HepG2 (cell line): ENCODE data around the gene CHST1. TPM values are rescaled to one million over a fixed set of nuclear protein-coding genes. Genes with fewer than 3 reads are reported as not detected.

Experiments used
- ATAC-seq: fragments of 200-7000 bp; cut with Tn5 transposase; 3 replicates; pipeline ENCODE4 v1.9.1; 2020; ENCODE audit warnings: mild to moderate bottlenecking, moderate library complexity
- BruUV-seq: library from RNA; stranded (reverse); fragments of 400-500 nt; replicated peaks from 2 replicates; lab custom pipeline; 2021; lab: Mats Ljungman, UMichigan
- CTCF ChIA-PET: fragments of 300-600 bp; formaldehyde crosslinking; extraction: SDS; loops from one replicate; lab custom pipeline; 2021; ENCODE audit warnings: low total read pairs, inconsistent platforms, low intra/inter-chr PET ratio; lab: Yijun Ruan, JAX
- POLR2A ChIA-PET: fragments of 350-600 bp; sonication (Branson Sonifier 250); formaldehyde crosslinking; loops from one replicate; lab custom pipeline; 2020; ENCODE audit warnings: antibody characterized with exemption, inconsistent platforms; lab: Yijun Ruan, JAX
- DNase-seq: peaks from one replicate; pipeline ENCODE4 v3.0.0-alpha.2; 2015; ENCODE audit warnings: low spot score
- FAIRE-seq: peaks from 3 replicates; lab custom pipeline; 2011; peaks lifted over from hg19 to GRCh38; lab: Jason Lieb, UNC
- H2AFZ ChIP-seq: one replicate; pipeline ENCODE4 v1.6.1; 2011; ENCODE audit warnings: low read length, inconsistent platforms
- H3K27ac ChIP-seq: fragments of 300-600 bp; 3 replicates; pipeline ENCODE4 v1.8.0; 2011; ENCODE audit warnings: mixed run types, mild to moderate bottlenecking, mixed read lengths, low read length, inconsistent platforms; ENCODE audit not compliant: insufficient read depth; ENCODE audit errors: extremely low read length
- H3K27me3 ChIP-seq, 2 experiments: fragments of 200-600 bp in 1 of 2; 2 replicates in 1 of 2; 3 replicates in 1 of 2; pipeline versions ENCODE4 v1.6.0 to v1.8.0; 2011; ENCODE audit warnings: low read length in 2 of 2, mild to moderate bottlenecking in 2 of 2, moderate library complexity in 2 of 2, inconsistent platforms in 1 of 2; ENCODE audit not compliant: insufficient read depth in 2 of 2, control insufficient read depth in 1 of 2
- H3K36me3 ChIP-seq, 2 experiments: fragments of 200-600 bp in 1 of 2; replicated peaks in 1 of 2; 2 replicates in 1 of 2; 3 replicates in 1 of 2; pipeline versions ENCODE4 v1.5.1 to v1.8.0; 2011; ENCODE audit warnings: low read length in 2 of 2, inconsistent platforms in 1 of 2; ENCODE audit not compliant: insufficient read depth in 2 of 2, control insufficient read depth in 1 of 2
- H3K4me1 ChIP-seq: 2 replicates; pipeline ENCODE4 v1.5.1; 2012; ENCODE audit warnings: low read length, inconsistent platforms; ENCODE audit not compliant: insufficient read depth
- H3K4me2 ChIP-seq: 2 replicates; pipeline ENCODE4 v1.6.0; 2011; ENCODE audit warnings: low read depth, low read length, inconsistent platforms
- H3K4me3 ChIP-seq, 3 experiments: fragments of 200-600 bp in 1 of 3; sonication (generic), shearing (Covaris generic) in 1 of 3; replicated peaks in 1 of 3; 2 replicates each; pipeline ENCODE4 v1.5.1; 2011 to 2016; ENCODE audit warnings: low read length in 3 of 3, inconsistent platforms in 2 of 3, low read depth in 2 of 3, mild to moderate bottlenecking in 2 of 3, control low read depth in 1 of 3, mixed read lengths in 1 of 3; ENCODE audit not compliant: insufficient read depth in 1 of 3
- H3K79me2 ChIP-seq: one replicate; pipeline ENCODE4 v1.6.1; 2011; ENCODE audit warnings: low read length, inconsistent platforms; ENCODE audit not compliant: insufficient read depth
- H3K9ac ChIP-seq: 2 replicates; pipeline ENCODE4 v1.6.0; 2011; ENCODE audit warnings: mild to moderate bottlenecking, low read depth, low read length, inconsistent platforms; ENCODE audit not compliant: insufficient read depth
- H3K9me3 ChIP-seq: 2 replicates; pipeline ENCODE4 v1.5.1; 2012; ENCODE audit warnings: mild to moderate bottlenecking, low read length
- H4K20me1 ChIP-seq: 2 replicates; pipeline ENCODE4 v1.6.0; 2011; ENCODE audit warnings: inconsistent platforms, mild to moderate bottlenecking, low read length, moderate library complexity; ENCODE audit not compliant: insufficient read depth
- KDM5B ChIP-seq: sonication (generic); formaldehyde crosslinking; IDR thresholded peaks from 2 replicates; pipeline ENCODE4 v1.4.0; 2020; ENCODE audit warnings: missing genetic modification reagents, mild to moderate bottlenecking, borderline replicate concordance
- KLF6 ChIP-seq: IDR thresholded peaks from 2 replicates; pipeline ENCODE4 v1.8.0; 2016; ENCODE audit warnings: missing biosample characterization, missing genetic modification reagents
- KMT2B ChIP-seq: IDR thresholded peaks from 2 replicates; pipeline ENCODE4 v1.6.1; 2016; ENCODE audit warnings: missing genetic modification reagents, missing compliant biosample characterization
- NFE2L1 ChIP-seq: sonication (generic); formaldehyde crosslinking; IDR thresholded peaks from 2 replicates; pipeline ENCODE4 v1.4.0; 2020; ENCODE audit warnings: missing genetic modification reagents, mild to moderate bottlenecking, borderline replicate concordance
- REST ChIP-seq, 2 experiments: IDR thresholded peaks; 2 replicates each; pipeline ENCODE4 v1.6.1; 2011 to 2012; ENCODE audit warnings: low read length in 2 of 2, borderline replicate concordance in 1 of 2, low read depth in 1 of 2, mild to moderate bottlenecking in 1 of 2, moderate library complexity in 1 of 2
- TERF1 ChIP-seq: sonication (generic); formaldehyde crosslinking; IDR thresholded peaks from 2 replicates; pipeline ENCODE4 v1.8.0; 2022; ENCODE audit warnings: mild to moderate bottlenecking, missing genetic modification reagents, moderate library complexity
- ZC3H4 ChIP-seq: sonication (generic); formaldehyde crosslinking; IDR thresholded peaks from 2 replicates; pipeline ENCODE4 v1.4.0; 2020; ENCODE audit warnings: missing genetic modification reagents, borderline replicate concordance
- ZGPAT ChIP-seq: IDR thresholded peaks from 2 replicates; pipeline ENCODE4 v1.6.1; 2016; ENCODE audit warnings: mild to moderate bottlenecking
- ZNF562 ChIP-seq: sonication (generic); formaldehyde crosslinking; IDR thresholded peaks from 2 replicates; pipeline ENCODE4 v1.8.0; 2022; ENCODE audit warnings: missing genetic modification reagents, borderline replicate concordance
- ZNF574 ChIP-seq: sonication (generic); formaldehyde crosslinking; IDR thresholded peaks from 2 replicates; pipeline ENCODE4 v1.4.0; 2020; ENCODE audit warnings: missing genetic modification reagents
- ZNF883 ChIP-seq: sonication (generic); formaldehyde crosslinking; IDR thresholded peaks from 2 replicates; pipeline ENCODE4 v1.5.1; 2020; ENCODE audit warnings: mild to moderate bottlenecking, missing genetic modification reagents; ENCODE audit errors: not compliant biosample characterization
- WGBS: methylation state at CpG from one replicate; pipeline ENCODE4 v1.1.6; 2017; ENCODE audit warnings: low lambda C conversion rate; 5-methylcytosine and 5-hydroxymethylcytosine counted together
- in situ Hi-C: cut with HindIII; loops from 2 replicates; pipeline ENCODE4 v1.10.0; 2017; ENCODE audit warnings: low pct_unique_long_range_greater_than_20kb; ENCODE audit not compliant: extremely low pct_ligation_motif_present
- intact Hi-C: fragments of 100-400 bp; cut with micrococcal nuclease; formaldehyde crosslinking; loops from one replicate; pipeline ENCODE4 v1.10.0; 2022; ENCODE audit not compliant: unreplicated experiment
- polyA plus RNA-seq, 8 experiments: library from polyadenylated mRNA; depleted of rRNA in 3 of 8; stranded (reverse) in 7 of 8; unstranded in 1 of 8; fragments of >200 nt; fragmentation: Illumina TruSeq in 4 of 8; extraction: Trizol in 4 of 8; gene quantifications; 2 replicates each; pipeline versions ENCODE4 v1.2.1 to v1.2.3, GENCODE V29; 2011 to 2016; ENCODE audit warnings: low read depth in 4 of 8, missing spikeins in 1 of 8, mixed read lengths in 1 of 8; ENCODE audit not compliant: insufficient read depth in 1 of 8
- total RNA-seq, 5 experiments: library from RNA; depleted of rRNA; stranded (reverse); fragments of >200 nt; fragmentation: Illumina TruSeq; extraction: Trizol; gene quantifications; 2 replicates each; pipeline ENCODE4 v1.2.3, GENCODE V29; 2016; ENCODE audit warnings: low read depth in 1 of 5

CHST1 gene
- total and polyA plus RNA-seq, 2 of the 13 experiments (the other 11 are each of a cell fraction or from before 2014, with no cell fraction given) = not detected

GRCh38 chr11:45676522-45677095, 11.2 kb upstream of the CHST1 start (continued):
- no peak for TF ChIP-seq KDM5B
- no peak for TF ChIP-seq TERF1 (CRISPR knock-in tag)
- no peak for TF ChIP-seq ZGPAT (CRISPR knock-in tag)
- TF ChIP-seq NFE2L1 = no peak
- no peak for TF ChIP-seq REST (IDR thresholded peaks at IDR 0.05; ENCODE audit: borderline replicate concordance in 1 of 2, low read depth in 1 of 2, low read length in 2 of 2)
- TF ChIP-seq, all 625 proteins: peak for 0

GRCh38 chr11:45675646-45676045, 10.2 kb upstream of the CHST1 start:
- Histone ChIP-seq H3K27ac (no peak overlapping the region), H2AFZ (no peak overlapping the region), H3K9me3 (no peaks in the 10 kb centered on the region), H4K20me1 (no peaks in the 10 kb centered on the region), H3K9ac (no peak overlapping the region), H3K79me2 (no peaks in the 10 kb centered on the region), H3K4me1 (no peaks in the 10 kb centered on the region), H3K27me3 (peaks cover 3 to 7% of the 10 kb centered on the region in 2 experiments; a peak in 3 of 5 replicates), H3K4me2 (no peak overlapping the region), H3K4me3 (no peak overlapping the region), H3K36me3 (no peaks in the 10 kb centered on the region)
- ChIA-PET POLR2A (no interaction called here), CTCF (no interaction called here)
- ATAC-seq = no peak
- in situ Hi-C loops (no loop called here), intact Hi-C loops (no loop called here)
- 42% methylated on average over 4 of the region's 4 CpGs for WGBS
- no peak for FAIRE-seq
- BruUV-seq = no TSS peak
- DNase-seq = no peak
- no peak for TF ChIP-seq ZC3H4
- no peak for TF ChIP-seq KMT2B (CRISPR knock-in tag)
- no peak for TF ChIP-seq ZNF883
- TF ChIP-seq ZNF562 (CRISPR knock-in tag) = no peak
- TF ChIP-seq KLF6 (CRISPR knock-in tag) = no peak
- TF ChIP-seq ZNF574 (CRISPR knock-in tag) = no peak
